A549 (cell line): ENCODE results near the gene BICRA. TPM values are rescaled to one million over a fixed set of nuclear protein-coding genes. Genes with fewer than 3 reads are reported as not detected.

ENCODE experiments used
- ATAC-seq, 2 experiments: fragments of 200-7000 bp in 1 of 2; fragments of >200 bp in 1 of 2; cut with Nextera tagmentation in 1 of 2; cut with Tn5 transposase in 1 of 2; 3 replicates each; pipeline versions ENCODE4 v1.8.0 to v1.9.1; 2018 to 2020; ENCODE audit warnings: mild to moderate bottlenecking in 1 of 2, moderate library complexity in 1 of 2
- CTCF ChIA-PET: fragments of 300-600 bp; sonication (Branson Sonifier 250); formaldehyde crosslinking; extraction: SDS; loops from one replicate; lab custom pipeline; 2021; ENCODE audit warnings: antibody characterized with exemption, inconsistent platforms; lab: Yijun Ruan, JAX
- POLR2A ChIA-PET: fragments of 350-600 bp; formaldehyde crosslinking; extraction: SDS; loops from one replicate; lab custom pipeline; 2021; ENCODE audit warnings: antibody characterized with exemption, inconsistent platforms; lab: Yijun Ruan, JAX
- DNase-seq, 2 experiments: peaks; one replicate each; pipeline versions ENCODE4 v3.0.0 to v3.0.0-alpha.2; 2011 to 2016; ENCODE audit warnings: low read depth in 1 of 2, low spot score in 1 of 2
- FAIRE-seq: peaks from 2 replicates; lab custom pipeline; 2011; peaks lifted over from hg19 to GRCh38; lab: Jason Lieb, UNC
- H3K27ac ChIP-seq, 2 experiments: fragments of >200 bp; sonication (Bioruptor Twin); formaldehyde crosslinking; 3 replicates each; pipeline ENCODE4 v1.5.1; 2016 to 2017
- H3K4me1 ChIP-seq: fragments of >200 bp; sonication (Bioruptor Twin); formaldehyde crosslinking; 3 replicates; pipeline ENCODE4 v1.6.1; 2016
- H3K4me2 ChIP-seq: fragments of >200 bp; sonication (Bioruptor Twin); formaldehyde crosslinking; 3 replicates; pipeline ENCODE4 v1.6.1; 2016
- H3K4me3 ChIP-seq: fragments of >200 bp; sonication (Bioruptor Twin); formaldehyde crosslinking; 3 replicates; pipeline ENCODE4 v1.5.1; 2016
- H3K9me3 ChIP-seq: fragments of >200 bp; sonication (Bioruptor Twin); formaldehyde crosslinking; 3 replicates; pipeline ENCODE4 v1.6.1; 2016
- CBX8 ChIP-seq: fragments of 200-600 bp; sonication (generic); IDR thresholded peaks from 2 replicates; pipeline ENCODE4 v1.6.1; 2016
- CEBPB ChIP-seq, 2 experiments: fragments of >200 bp in 1 of 2; sonication (Bioruptor Twin) in 1 of 2; formaldehyde crosslinking in 1 of 2; IDR thresholded peaks; 2 replicates each; pipeline ENCODE4 v1.6.1; 2012 to 2016
- EHF ChIP-seq: fragments of 250-450 bp; sonication (Bioruptor Pico); IDR thresholded peaks from 2 replicates; pipeline ENCODE4 v1.5.0; 2020; ENCODE audit warnings: mild to moderate bottlenecking
- EHMT2 ChIP-seq: fragments of 200-600 bp; sonication (generic); IDR thresholded peaks from 2 replicates; pipeline ENCODE4 v1.6.1; 2016; ENCODE audit warnings: antibody characterized with exemption, low read depth, mild to moderate bottlenecking, moderate library complexity
- ESRRA ChIP-seq: fragments of 150-350 bp; IDR thresholded peaks from 2 replicates; pipeline ENCODE4 v1.6.1; 2014; ENCODE audit warnings: mild to moderate bottlenecking, low read length, borderline replicate concordance
- FOSB ChIP-seq: fragments of 250-450 bp; sonication (Bioruptor Pico); IDR thresholded peaks from 2 replicates; pipeline ENCODE4 v1.5.0; 2020; ENCODE audit warnings: mild to moderate bottlenecking, moderate library complexity
- FOSL2 ChIP-seq, 2 experiments: fragments of 450-650 bp in 1 of 2; fragments of >200 bp in 1 of 2; sonication (Bioruptor Twin) in 1 of 2; formaldehyde crosslinking; IDR thresholded peaks; 2 replicates each; pipeline versions ENCODE4 v1.5.0 to v1.6.1; 2016 to 2020; ENCODE audit warnings: mild to moderate bottlenecking in 1 of 2, moderate library complexity in 1 of 2
- HDAC2 ChIP-seq: fragments of 200-600 bp; sonication (generic); IDR thresholded peaks from 2 replicates; pipeline ENCODE4 v1.6.1; 2016
- JUNB ChIP-seq: fragments of >200 bp; sonication (Bioruptor Twin); formaldehyde crosslinking; IDR thresholded peaks from 2 replicates; pipeline ENCODE4 v1.6.1; 2016
- KDM1A ChIP-seq: fragments of 200-600 bp; sonication (generic); IDR thresholded peaks from 2 replicates; pipeline ENCODE4 v1.6.1; 2016; ENCODE audit warnings: low read depth, mild to moderate bottlenecking
- NFE2L2 ChIP-seq: fragments of 150-350 bp; conservative IDR thresholded peaks from 2 replicates; pipeline ENCODE4 v1.6.1; 2014; ENCODE audit warnings: low read length
- NR3C1 ChIP-seq: fragments of >200 bp; sonication (Bioruptor Twin); formaldehyde crosslinking; IDR thresholded peaks from 3 replicates; pipeline ENCODE4 v1.6.1; 2017
- POLR2AphosphoS2 ChIP-seq: conservative IDR thresholded peaks from 2 replicates; pipeline ENCODE4 v1.6.1; 2012; ENCODE audit warnings: low read length, improper control_type of control experiment, inconsistent platforms
- RCOR1 ChIP-seq: fragments of 150-350 bp; IDR thresholded peaks from 2 replicates; pipeline ENCODE4 v1.6.1; 2014; ENCODE audit warnings: antibody characterized with exemption, low read length, low read depth
- SREBF2 ChIP-seq: fragments of 450-650 bp; IDR thresholded peaks from 2 replicates; pipeline ENCODE4 v1.6.1; 2014; ENCODE audit warnings: mild to moderate bottlenecking, moderate library complexity
- TFCP2L1 ChIP-seq: fragments of 250-450 bp; sonication (Bioruptor Pico); IDR thresholded peaks from 2 replicates; pipeline ENCODE4 v1.5.0; 2021; ENCODE audit warnings: mild to moderate bottlenecking
- TP53 ChIP-seq: fragments of 250-450 bp; sonication (Bioruptor Pico); IDR thresholded peaks from 2 replicates; pipeline ENCODE4 v1.5.0; 2021; ENCODE audit warnings: mild to moderate bottlenecking, moderate library complexity
- WGBS: methylation state at CpG from one replicate; pipeline ENCODE4 v1.1.6; 2017; ENCODE audit errors: missing lambda C conversion rate; 5-methylcytosine and 5-hydroxymethylcytosine counted together
- polyA plus RNA-seq, 4 experiments: library from polyadenylated mRNA; depleted of rRNA in 3 of 4; stranded (reverse); fragments of >200 nt; fragmentation: RNase III in 1 of 4; extraction: RNeasy Plus Mini Kit Qiagen cat#74134 plus additional on column Dnase treatment in 1 of 4; gene quantifications; 2 replicates in 3 of 4; 3 replicates in 1 of 4; pipeline ENCODE4 v1.2.3, GENCODE V29; 2011 to 2017
- TF ChIP-seq, protein P1 (sequence below): fragments of >200 bp; sonication (Bioruptor Twin); formaldehyde crosslinking; IDR thresholded peaks from 2 replicates; pipeline ENCODE4 v1.6.1; 2016
- TF ChIP-seq, protein P2 (sequence below): fragments of >200 bp; sonication (Bioruptor Twin); formaldehyde crosslinking; IDR thresholded peaks from 3 replicates; pipeline ENCODE4 v1.6.1; 2016
- TF ChIP-seq, protein P3 (sequence below): fragments of 200-600 bp; sonication (generic); IDR thresholded peaks from 2 replicates; pipeline ENCODE4 v1.6.1; 2016; ENCODE audit warnings: antibody characterized with exemption, mild to moderate bottlenecking, moderate library complexity
- TF ChIP-seq, protein P4 (sequence below): fragments of >200 bp; sonication (Bioruptor Twin); formaldehyde crosslinking; IDR thresholded peaks from 3 replicates; pipeline ENCODE4 v1.5.1; 2016

Gene BICRA
- polyA plus RNA-seq, 2 of the 4 experiments (the other 2 are of a cell fraction), result 0.83 to 12.4 TPM

- ChIA-PET POLR2A (no interaction called here), CTCF (interaction anchor here (0.5 to 1.5 kb wide), 3 partner anchors 17 to 139 kb away, joined by 3 to 6 read pairs (median 3); no protein-coding TSS in a partner anchor)
- ATAC-seq, result no peak
- Histone ChIP-seq H3K27ac (no peak overlapping the region), H3K4me3 (no peak overlapping the region), H3K4me1 (no peaks in the 10 kb centered on the region), H3K9me3 (no peaks in the 10 kb centered on the region), H3K4me2 (no peak overlapping the region)
- no peak for FAIRE-seq
- TF ChIP-seq ESRRA (no peak), FOSL2 (IDR thresholded peaks at IDR 0.05) (no peak), FOSL2 (CRISPR knock-in tag; IDR thresholded peaks at IDR 0.05) (no peak), HDAC2 (no peak), NR3C1 (no peak), KDM1A (no peak), POLR2AphosphoS2 (no peak), NFE2L2 (no peak), TP53 (no peak), FOSB (CRISPR knock-in tag) (no peak), TFCP2L1 (CRISPR knock-in tag) (no peak), JUNB (no peak), CBX8 (no peak), RCOR1 (no peak), CEBPB (IDR thresholded peaks at IDR 0.05) (no peak), EHMT2 (no peak), EHF (CRISPR knock-in tag) (no peak)
- TF ChIP-seq, protein P1, sequence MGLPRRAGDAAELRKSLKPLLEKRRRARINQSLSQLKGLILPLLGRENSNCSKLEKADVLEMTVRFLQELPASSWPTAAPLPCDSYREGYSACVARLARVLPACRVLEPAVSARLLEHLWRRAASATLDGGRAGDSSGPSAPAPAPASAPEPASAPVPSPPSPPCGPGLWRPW, result no peak
- TF ChIP-seq, protein P2, sequence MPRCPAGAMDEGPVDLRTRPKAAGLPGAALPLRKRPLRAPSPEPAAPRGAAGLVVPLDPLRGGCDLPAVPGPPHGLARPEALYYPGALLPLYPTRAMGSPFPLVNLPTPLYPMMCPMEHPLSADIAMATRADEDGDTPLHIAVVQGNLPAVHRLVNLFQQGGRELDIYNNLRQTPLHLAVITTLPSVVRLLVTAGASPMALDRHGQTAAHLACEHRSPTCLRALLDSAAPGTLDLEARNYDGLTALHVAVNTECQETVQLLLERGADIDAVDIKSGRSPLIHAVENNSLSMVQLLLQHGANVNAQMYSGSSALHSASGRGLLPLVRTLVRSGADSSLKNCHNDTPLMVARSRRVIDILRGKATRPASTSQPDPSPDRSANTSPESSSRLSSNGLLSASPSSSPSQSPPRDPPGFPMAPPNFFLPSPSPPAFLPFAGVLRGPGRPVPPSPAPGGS, result no peak
- TF ChIP-seq, protein P3, sequence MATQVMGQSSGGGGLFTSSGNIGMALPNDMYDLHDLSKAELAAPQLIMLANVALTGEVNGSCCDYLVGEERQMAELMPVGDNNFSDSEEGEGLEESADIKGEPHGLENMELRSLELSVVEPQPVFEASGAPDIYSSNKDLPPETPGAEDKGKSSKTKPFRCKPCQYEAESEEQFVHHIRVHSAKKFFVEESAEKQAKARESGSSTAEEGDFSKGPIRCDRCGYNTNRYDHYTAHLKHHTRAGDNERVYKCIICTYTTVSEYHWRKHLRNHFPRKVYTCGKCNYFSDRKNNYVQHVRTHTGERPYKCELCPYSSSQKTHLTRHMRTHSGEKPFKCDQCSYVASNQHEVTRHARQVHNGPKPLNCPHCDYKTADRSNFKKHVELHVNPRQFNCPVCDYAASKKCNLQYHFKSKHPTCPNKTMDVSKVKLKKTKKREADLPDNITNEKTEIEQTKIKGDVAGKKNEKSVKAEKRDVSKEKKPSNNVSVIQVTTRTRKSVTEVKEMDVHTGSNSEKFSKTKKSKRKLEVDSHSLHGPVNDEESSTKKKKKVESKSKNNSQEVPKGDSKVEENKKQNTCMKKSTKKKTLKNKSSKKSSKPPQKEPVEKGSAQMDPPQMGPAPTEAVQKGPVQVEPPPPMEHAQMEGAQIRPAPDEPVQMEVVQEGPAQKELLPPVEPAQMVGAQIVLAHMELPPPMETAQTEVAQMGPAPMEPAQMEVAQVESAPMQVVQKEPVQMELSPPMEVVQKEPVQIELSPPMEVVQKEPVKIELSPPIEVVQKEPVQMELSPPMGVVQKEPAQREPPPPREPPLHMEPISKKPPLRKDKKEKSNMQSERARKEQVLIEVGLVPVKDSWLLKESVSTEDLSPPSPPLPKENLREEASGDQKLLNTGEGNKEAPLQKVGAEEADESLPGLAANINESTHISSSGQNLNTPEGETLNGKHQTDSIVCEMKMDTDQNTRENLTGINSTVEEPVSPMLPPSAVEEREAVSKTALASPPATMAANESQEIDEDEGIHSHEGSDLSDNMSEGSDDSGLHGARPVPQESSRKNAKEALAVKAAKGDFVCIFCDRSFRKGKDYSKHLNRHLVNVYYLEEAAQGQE, result no peak
- TF ChIP-seq, protein P4, sequence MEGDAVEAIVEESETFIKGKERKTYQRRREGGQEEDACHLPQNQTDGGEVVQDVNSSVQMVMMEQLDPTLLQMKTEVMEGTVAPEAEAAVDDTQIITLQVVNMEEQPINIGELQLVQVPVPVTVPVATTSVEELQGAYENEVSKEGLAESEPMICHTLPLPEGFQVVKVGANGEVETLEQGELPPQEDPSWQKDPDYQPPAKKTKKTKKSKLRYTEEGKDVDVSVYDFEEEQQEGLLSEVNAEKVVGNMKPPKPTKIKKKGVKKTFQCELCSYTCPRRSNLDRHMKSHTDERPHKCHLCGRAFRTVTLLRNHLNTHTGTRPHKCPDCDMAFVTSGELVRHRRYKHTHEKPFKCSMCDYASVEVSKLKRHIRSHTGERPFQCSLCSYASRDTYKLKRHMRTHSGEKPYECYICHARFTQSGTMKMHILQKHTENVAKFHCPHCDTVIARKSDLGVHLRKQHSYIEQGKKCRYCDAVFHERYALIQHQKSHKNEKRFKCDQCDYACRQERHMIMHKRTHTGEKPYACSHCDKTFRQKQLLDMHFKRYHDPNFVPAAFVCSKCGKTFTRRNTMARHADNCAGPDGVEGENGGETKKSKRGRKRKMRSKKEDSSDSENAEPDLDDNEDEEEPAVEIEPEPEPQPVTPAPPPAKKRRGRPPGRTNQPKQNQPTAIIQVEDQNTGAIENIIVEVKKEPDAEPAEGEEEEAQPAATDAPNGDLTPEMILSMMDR, result no peak
- 96% methylated on average over 19 of the region's 23 CpGs for WGBS
- DNase-seq, result no peak
These were observed 73.0 kb downstream of the BICRA start for GRCh38 chr19:47681936-47682335.

GRCh38 chr19:47682939-47683338 lies 74.0 kb downstream of the BICRA start:
- Histone ChIP-seq H3K9me3 (no peaks in the 10 kb centered on the region), H3K4me2 (no peak overlapping the region), H3K4me3 (no peak overlapping the region), H3K4me1 (no peaks in the 10 kb centered on the region), H3K27ac (no peak overlapping the region)
- no peak for DNase-seq
- FAIRE-seq, result no peak
- ChIA-PET CTCF (no interaction called here), POLR2A (no interaction called here)
- 85% methylated on average over 6 of the region's 6 CpGs for WGBS
- TF ChIP-seq, protein P3, result no peak
- TF ChIP-seq CBX8 (no peak), EHF (CRISPR knock-in tag) (no peak), SREBF2 (no peak), FOSL2 (IDR thresholded peaks at IDR 0.05) (no peak), FOSL2 (CRISPR knock-in tag; IDR thresholded peaks at IDR 0.05) (no peak), POLR2AphosphoS2 (no peak)
- no peak for ATAC-seq
